22Rv1 (cell line): ENCODE results near the gene LRRTM4.

ENCODE experiments used
- CTCF ChIP-seq: fragments of 450-650 bp; IDR thresholded peaks from 2 replicates; pipeline ENCODE4 v1.5.1; 2017; ENCODE audit warnings: mild to moderate bottlenecking
- ZFX ChIP-seq: fragments of 450-650 bp; IDR thresholded peaks from 2 replicates; pipeline ENCODE4 v1.6.1; 2017; ENCODE audit warnings: antibody characterized with exemption, borderline replicate concordance

GRCh38 chr2:76980067-76980787 is 541.9 kb downstream of the LRRTM4 start:
- TF ChIP-seq CTCF: no peak
- TF ChIP-seq ZFX: no peak
